ENCODE results near the gene ATXN1.

The ATXN1 gene

DNA sequence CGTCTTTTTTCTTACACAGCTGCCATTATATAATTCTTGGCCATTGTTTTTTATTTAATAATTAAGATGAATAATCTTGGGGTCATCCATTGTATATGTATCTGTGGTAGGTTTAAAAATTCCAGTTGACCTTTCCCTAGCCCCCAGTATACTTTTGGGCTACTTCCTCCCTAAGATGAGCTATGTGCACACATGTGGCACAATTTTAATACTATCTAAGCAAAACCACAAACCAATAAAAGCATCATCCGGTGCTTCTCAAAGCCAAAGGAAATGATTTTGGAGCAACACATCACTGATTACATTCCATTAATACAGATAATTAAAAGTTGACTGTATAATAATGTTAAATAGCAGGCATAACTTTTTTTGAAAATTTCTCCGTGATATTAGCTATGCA lies 161.2 kb downstream of the ATXN1 start:
- no peak overlapping the region for H3K4me3 ChIP-seq (ENCODE audit: low read depth, low read length)
- TF ChIP-seq, protein P1, sequence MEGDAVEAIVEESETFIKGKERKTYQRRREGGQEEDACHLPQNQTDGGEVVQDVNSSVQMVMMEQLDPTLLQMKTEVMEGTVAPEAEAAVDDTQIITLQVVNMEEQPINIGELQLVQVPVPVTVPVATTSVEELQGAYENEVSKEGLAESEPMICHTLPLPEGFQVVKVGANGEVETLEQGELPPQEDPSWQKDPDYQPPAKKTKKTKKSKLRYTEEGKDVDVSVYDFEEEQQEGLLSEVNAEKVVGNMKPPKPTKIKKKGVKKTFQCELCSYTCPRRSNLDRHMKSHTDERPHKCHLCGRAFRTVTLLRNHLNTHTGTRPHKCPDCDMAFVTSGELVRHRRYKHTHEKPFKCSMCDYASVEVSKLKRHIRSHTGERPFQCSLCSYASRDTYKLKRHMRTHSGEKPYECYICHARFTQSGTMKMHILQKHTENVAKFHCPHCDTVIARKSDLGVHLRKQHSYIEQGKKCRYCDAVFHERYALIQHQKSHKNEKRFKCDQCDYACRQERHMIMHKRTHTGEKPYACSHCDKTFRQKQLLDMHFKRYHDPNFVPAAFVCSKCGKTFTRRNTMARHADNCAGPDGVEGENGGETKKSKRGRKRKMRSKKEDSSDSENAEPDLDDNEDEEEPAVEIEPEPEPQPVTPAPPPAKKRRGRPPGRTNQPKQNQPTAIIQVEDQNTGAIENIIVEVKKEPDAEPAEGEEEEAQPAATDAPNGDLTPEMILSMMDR (IDR thresholded peaks at IDR 0.05; ENCODE audit: low read depth, low read length), result no peak

DNA sequence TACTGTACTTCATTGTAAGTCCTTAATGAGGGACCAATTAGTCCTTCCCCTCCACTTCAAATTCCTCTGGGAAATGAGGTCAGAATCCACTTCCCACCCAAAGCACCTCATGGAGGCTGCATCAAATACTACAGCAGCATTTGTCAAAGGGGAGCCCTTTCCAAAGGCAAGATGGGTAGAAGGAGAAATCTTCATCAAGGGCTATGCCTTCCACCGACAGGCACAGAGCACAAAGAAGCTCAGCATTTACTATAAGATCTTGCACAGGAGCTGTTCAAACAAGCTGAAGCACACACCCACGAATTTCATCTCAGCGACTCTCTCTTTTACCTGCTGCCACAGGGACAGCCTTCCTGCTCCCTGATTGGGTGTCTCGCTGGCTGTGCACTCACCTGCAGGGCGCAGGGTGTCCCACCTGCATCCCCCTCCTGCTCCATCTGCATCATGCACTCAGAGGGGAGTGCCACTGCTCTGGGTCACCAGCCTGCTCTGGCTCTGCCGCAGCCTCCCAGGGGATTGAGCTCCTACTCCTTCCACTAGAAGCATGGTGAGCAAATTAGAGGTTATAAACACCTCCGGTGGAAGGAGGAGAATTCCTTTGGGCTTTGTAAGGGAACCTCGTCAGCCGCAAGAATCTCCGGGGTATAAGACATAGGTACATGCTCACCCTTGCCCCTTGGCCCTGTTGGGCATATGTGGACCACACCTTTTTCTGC lies 164.5 kb downstream of the ATXN1 start:
- H3K4me3 ChIP-seq (ENCODE audit: low read depth, low read length), result no peak overlapping the region
- TF ChIP-seq, protein P1 (IDR thresholded peaks at IDR 0.05; ENCODE audit: low read depth, low read length), result no peak

DNA sequence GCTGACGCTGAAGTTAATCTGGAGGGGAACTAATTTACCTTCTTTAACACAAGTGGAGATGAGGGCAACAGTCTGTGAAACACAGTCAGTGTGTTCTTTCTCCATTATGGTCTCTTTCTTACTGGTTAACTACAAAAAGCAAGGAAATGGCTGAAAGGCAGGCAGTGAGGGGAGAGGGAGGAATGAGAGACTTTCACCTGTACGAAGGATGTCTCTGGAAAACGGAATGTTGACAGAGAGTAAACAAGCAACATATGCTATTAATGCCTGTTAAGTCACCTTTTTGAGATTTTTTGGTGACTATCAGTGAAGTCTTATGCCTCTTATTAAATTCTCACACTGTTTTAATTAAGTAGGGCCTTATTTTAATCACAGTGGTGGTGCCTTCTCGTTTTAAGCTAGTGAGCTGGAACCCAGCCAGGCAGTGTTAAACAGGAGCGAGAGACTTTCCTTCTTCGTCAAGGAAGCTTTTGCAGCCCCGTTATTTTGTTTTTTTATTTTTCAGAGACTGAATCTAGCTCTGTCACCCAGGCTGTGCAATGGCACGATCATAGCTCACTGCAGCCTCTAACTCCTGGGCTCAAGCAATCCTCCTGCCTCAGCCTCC lies 165.6 kb downstream of the ATXN1 start:
- H3K4me3 ChIP-seq (ENCODE audit: low read depth, low read length), result no peak overlapping the region
- TF ChIP-seq, protein P1 (IDR thresholded peaks at IDR 0.05; ENCODE audit: low read depth, low read length), result no peak

DNA sequence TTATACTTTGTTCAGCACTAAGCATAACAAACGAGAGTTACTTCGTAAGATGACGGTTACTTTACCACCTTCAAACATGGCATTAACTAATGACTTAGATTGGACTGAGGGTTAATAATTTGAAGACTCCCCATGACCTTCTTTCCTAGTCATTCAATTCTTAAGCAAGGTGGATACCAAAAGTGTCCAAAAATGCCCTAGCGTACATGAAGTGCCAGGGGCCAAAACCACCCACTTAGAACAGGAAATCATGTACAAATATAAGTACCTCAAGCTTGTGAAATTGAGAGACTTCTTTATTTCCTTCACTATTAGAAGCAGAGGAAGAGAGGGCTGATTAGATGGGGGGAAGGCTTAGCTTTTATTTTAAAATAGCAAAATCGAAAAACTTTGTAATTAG lies 166.4 kb downstream of the ATXN1 start:
- TF ChIP-seq, protein P1 (IDR thresholded peaks at IDR 0.05; ENCODE audit: low read depth, low read length), result no peak
- no peak overlapping the region for H3K4me3 ChIP-seq (ENCODE audit: low read depth, low read length)

DNA sequence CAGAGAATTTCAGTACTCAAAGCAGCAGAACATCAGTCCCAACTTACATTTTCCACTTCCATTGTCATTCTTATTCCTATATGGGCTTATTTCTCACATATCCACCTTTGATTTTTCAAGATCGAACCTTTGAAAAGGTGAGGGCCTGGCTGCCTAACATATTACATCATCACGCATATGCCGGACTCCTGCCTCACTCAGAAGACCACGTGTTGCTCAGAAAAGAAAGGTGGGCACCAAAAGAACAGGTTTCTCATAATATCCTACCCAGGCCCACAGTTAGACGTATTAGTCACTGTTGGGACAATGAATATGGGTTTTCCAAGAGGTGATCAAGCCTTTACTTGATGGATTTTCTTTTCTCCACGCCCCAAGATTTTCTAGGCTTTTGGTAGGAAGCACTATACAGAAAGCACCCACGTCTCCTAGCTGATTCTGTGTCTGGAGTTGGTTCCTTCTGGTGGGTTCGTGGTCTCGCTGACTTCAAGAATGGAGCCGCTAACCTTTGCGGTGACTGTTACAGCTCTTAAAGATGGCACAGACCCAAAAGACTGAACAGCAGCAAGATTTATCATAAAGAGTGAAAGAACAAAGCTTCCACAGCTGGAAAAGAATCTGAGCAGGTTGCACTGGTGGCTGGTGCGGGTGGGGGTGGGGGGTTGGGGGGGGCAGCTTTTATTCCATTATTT lies 168.9 kb downstream of the ATXN1 start:
- H3K4me3 ChIP-seq (ENCODE audit: low read depth, low read length), result no peak overlapping the region
- TF ChIP-seq, protein P1 (IDR thresholded peaks at IDR 0.05; ENCODE audit: low read depth, low read length), result no peak

DNA sequence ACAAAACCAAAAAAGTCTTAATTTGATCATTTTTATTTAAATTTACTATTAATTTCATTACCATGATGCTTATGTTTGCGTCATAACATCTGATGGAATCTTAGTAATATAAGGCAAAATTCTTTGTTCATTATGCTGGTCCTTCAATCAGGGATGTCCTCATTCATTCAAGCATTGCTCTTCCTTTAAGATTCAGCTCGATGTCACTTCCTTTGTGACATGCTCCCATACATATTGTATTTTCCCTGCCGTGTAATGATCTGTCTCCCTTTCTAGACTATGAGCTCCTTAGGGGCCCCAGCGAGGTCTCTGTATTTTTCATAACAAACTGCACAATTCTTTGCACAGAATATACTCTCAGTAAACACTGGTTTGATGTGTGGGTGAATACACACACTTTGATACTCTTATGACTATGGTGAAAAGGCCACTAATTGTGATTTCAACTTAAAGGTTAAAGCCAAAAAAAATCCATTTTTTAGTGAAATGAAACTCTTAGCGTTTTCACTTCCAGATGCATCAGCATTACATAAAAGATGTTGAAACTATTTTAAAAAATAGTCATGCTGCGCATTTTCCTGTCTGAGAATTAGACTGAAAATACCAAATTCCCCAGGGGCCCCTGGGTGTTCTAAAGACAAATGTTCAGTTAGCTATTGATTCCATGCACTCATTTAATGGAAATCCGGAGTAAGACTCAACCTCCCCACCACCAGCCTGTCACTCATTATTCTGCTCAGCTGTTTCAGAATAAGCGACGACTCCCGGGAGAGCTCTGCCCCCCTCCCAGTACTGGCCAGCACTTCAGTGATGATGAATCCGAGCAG lies 169.7 kb downstream of the ATXN1 start:
- no peak overlapping the region for H3K4me3 ChIP-seq (ENCODE audit: low read depth, low read length)
- TF ChIP-seq, protein P1 (IDR thresholded peaks at IDR 0.05; ENCODE audit: low read depth, low read length), result no peak
